SJSA1 (cell line): ENCODE results near the gene ADAM12. TPM values are rescaled to one million over a fixed set of nuclear protein-coding genes. Genes with fewer than 3 reads are reported as not detected.

ENCODE experiments used
- DNase-seq, 2 experiments: peaks; one replicate each; pipeline ENCODE4 v3.0.0-alpha.2; 2015 to 2020; ENCODE audit warnings: low spot score in 2 of 2, low read depth in 1 of 2
- H3K27ac ChIP-seq: fragments of 250-450 bp; sonication (Bioruptor Pico); 2 replicates; pipeline ENCODE4 v1.5.1; 2020; ENCODE audit warnings: mild to moderate bottlenecking, moderate library complexity
- H3K27me3 ChIP-seq: fragments of 250-450 bp; sonication (Bioruptor Pico); replicated peaks from 2 replicates; pipeline ENCODE4 v1.5.1; 2020; ENCODE audit warnings: mild to moderate bottlenecking, moderate library complexity
- H3K36me3 ChIP-seq: fragments of 250-450 bp; sonication (Bioruptor Pico); 2 replicates; pipeline ENCODE4 v1.5.1; 2020; ENCODE audit warnings: mild to moderate bottlenecking
- H3K4me1 ChIP-seq: fragments of 250-450 bp; sonication (Bioruptor Pico); replicated peaks from 2 replicates; pipeline ENCODE4 v1.6.1; 2021; ENCODE audit warnings: mild to moderate bottlenecking
- H3K4me3 ChIP-seq: fragments of 250-450 bp; sonication (Bioruptor Pico); 2 replicates; pipeline ENCODE4 v1.5.1; 2020; ENCODE audit warnings: mild to moderate bottlenecking
- H3K9me3 ChIP-seq: fragments of 250-450 bp; sonication (Bioruptor Pico); replicated peaks from 2 replicates; pipeline ENCODE4 v1.5.1; 2020; ENCODE audit warnings: mild to moderate bottlenecking
- total RNA-seq: library from RNA; depleted of rRNA; stranded (reverse); fragments of >200 nt; shearing (Covaris generic); gene quantifications from 2 replicates; pipeline ENCODE4 v1.2.3, GENCODE V29; 2014

The ADAM12 gene
- total RNA-seq, 1 experiment from 2014 or later = 3.6 TPM

GRCh38 chr10:126045861-126046260, 342.4 kb downstream of the ADAM12 start:
- no peaks in the 10 kb centered on the region for H3K4me1 ChIP-seq
- no peaks in the 10 kb centered on the region for H3K36me3 ChIP-seq
- no peaks in the 10 kb centered on the region for H3K27me3 ChIP-seq
- H3K4me3 ChIP-seq = no peak overlapping the region
- no peaks in the 10 kb centered on the region for H3K9me3 ChIP-seq
- H3K27ac ChIP-seq = no peak overlapping the region
- DNase-seq = no peak

DNA sequence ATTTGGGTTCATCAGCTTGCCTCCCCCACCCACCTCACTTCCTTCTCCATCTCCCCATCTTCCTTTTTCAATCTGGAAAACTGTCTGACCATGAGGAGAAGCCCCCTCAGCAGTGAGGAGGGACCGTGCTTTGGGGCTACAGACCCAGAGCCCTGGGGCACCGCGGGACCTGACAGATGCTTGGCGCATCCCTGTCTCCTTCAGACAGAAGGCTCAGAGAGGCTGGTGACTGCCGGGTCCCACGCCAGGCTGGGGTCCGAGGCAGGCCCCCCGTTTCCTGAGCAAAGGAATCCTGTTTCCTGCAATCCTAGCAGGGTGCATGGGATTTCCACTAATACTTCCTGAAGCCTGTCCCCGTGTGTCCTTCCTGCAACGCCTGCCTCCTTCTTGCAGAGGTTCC, 344.9 kb downstream of the ADAM12 start:
- no peak for DNase-seq
- no peak overlapping the region for H3K27ac ChIP-seq
- H3K36me3 ChIP-seq = no peaks in the 10 kb centered on the region
- H3K9me3 ChIP-seq = no peaks in the 10 kb centered on the region; the same call in 1 of the 2 replicates
- H3K4me3 ChIP-seq = no peak overlapping the region
- H3K4me1 ChIP-seq = no peaks in the 10 kb centered on the region
- H3K27me3 ChIP-seq = no peaks in the 10 kb centered on the region

- H3K4me1 ChIP-seq = no peaks in the 10 kb centered on the region
- no peak for DNase-seq
- no peak overlapping the region for H3K4me3 ChIP-seq
- no peaks in the 10 kb centered on the region; the same call in 1 of the 2 replicates for H3K9me3 ChIP-seq
- no peaks in the 10 kb centered on the region for H3K36me3 ChIP-seq
- no peak overlapping the region for H3K27ac ChIP-seq
- no peaks in the 10 kb centered on the region for H3K27me3 ChIP-seq
These were observed 345.4 kb downstream of the ADAM12 start for GRCh38 chr10:126042906-126043305.

GRCh38 chr10:126042354-126042753, 345.9 kb downstream of the ADAM12 start:
- no peaks in the 10 kb centered on the region for H3K36me3 ChIP-seq
- DNase-seq = no peak
- H3K27me3 ChIP-seq = no peaks in the 10 kb centered on the region
- H3K4me1 ChIP-seq = no peaks in the 10 kb centered on the region
- no peaks in the 10 kb centered on the region; the same call in 1 of the 2 replicates for H3K9me3 ChIP-seq
- H3K4me3 ChIP-seq = no peak overlapping the region
- H3K27ac ChIP-seq = no peak overlapping the region

- Histone ChIP-seq H3K9me3 (no peaks in the 10 kb centered on the region; the same call in 1 of the 2 replicates), H3K4me1 (no peaks in the 10 kb centered on the region), H3K36me3 (no peaks in the 10 kb centered on the region), H3K27ac (no peak overlapping the region), H3K4me3 (no peak overlapping the region), H3K27me3 (no peaks in the 10 kb centered on the region)
- DNase-seq = peak in 1 of 2 experiments; percentile 4
These were observed 346.5 kb downstream of the ADAM12 start for GRCh38 chr10:126041804-126042231.

GRCh38 chr10:126041117-126041516, 347.2 kb downstream of the ADAM12 start:
- DNase-seq = no peak
- Histone ChIP-seq H3K36me3 (no peaks in the 10 kb centered on the region), H3K4me3 (no peak overlapping the region), H3K27me3 (no peaks in the 10 kb centered on the region), H3K27ac (no peak overlapping the region), H3K4me1 (no peaks in the 10 kb centered on the region), H3K9me3 (no peaks in the 10 kb centered on the region; the same call in 1 of the 2 replicates)

GRCh38 chr10:126037946-126038345, 350.3 kb downstream of the ADAM12 start:
- DNase-seq = no peak
- Histone ChIP-seq H3K9me3 (no peaks in the 10 kb centered on the region; the same call in 1 of the 2 replicates), H3K4me3 (no peak overlapping the region), H3K36me3 (no peaks in the 10 kb centered on the region), H3K4me1 (no peaks in the 10 kb centered on the region), H3K27ac (no peak overlapping the region), H3K27me3 (no peaks in the 10 kb centered on the region)

DNA sequence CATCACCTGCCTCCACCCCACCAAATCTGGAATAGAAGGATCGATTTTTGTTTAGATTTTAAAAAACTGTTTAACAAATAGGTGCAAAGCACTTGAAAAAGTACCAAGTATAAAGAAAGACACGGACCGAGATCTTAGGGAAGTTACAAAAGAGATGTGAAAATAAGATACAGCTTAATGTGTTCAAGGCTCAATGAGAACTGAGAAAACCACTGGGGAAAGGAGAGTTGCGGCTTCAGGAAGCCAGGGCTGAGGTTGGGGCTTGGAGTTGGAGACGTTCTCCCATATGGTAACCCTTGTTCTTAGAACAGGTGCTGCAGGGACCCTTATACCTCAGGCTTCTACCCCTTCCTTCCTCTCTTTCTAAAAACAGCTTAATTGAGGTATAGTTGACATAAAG, 351.8 kb downstream of the ADAM12 start:
- no peaks in the 10 kb centered on the region for H3K36me3 ChIP-seq
- no peak for DNase-seq
- H3K9me3 ChIP-seq = no peaks in the 10 kb centered on the region; the same call in 1 of the 2 replicates

GRCh38 chr10:126034586-126034985, 353.7 kb downstream of the ADAM12 start:
- Histone ChIP-seq H3K36me3 (no peaks in the 10 kb centered on the region), H3K9me3 (no peaks in the 10 kb centered on the region; the same call in 1 of the 2 replicates), H3K27ac (no peak overlapping the region), H3K4me3 (no peak overlapping the region), H3K27me3 (no peaks in the 10 kb centered on the region), H3K4me1 (no peaks in the 10 kb centered on the region)
- DNase-seq = no peak

More for the DNA sequence above, 351.8 kb downstream of the ADAM12 start:
- Histone ChIP-seq H3K4me3 (no peak overlapping the region), H3K4me1 (no peaks in the 10 kb centered on the region), H3K27me3 (no peaks in the 10 kb centered on the region), H3K27ac (no peak overlapping the region)

- H3K4me3 ChIP-seq = no peak overlapping the region
- H3K9me3 ChIP-seq = peaks cover 6% of the 10 kb centered on the region
- no peak overlapping the region for H3K27ac ChIP-seq
- 0 out of 2 replicates have a peak, but pooled peaks cover 3% of the 10 kb centered on the region for H3K27me3 ChIP-seq
- no peak for DNase-seq
- H3K36me3 ChIP-seq = no peaks in the 10 kb centered on the region
- H3K4me1 ChIP-seq = no peaks in the 10 kb centered on the region
These were observed 358.3 kb downstream of the ADAM12 start for GRCh38 chr10:126029999-126030398.

GRCh38 chr10:126027692-126028091, 360.6 kb downstream of the ADAM12 start:
- H3K36me3 ChIP-seq = no peaks in the 10 kb centered on the region

GRCh38 chr10:126022841-126023240, 365.4 kb downstream of the ADAM12 start:
- H3K4me3 ChIP-seq = no peak overlapping the region
- no peak for DNase-seq
- peaks cover 2% of the 10 kb centered on the region; the same call in 1 of the 2 replicates for H3K9me3 ChIP-seq
- no peaks in the 10 kb centered on the region for H3K36me3 ChIP-seq
- H3K27me3 ChIP-seq = 0 out of 2 replicates have a peak, but pooled peaks cover 3% of the 10 kb centered on the region
- H3K27ac ChIP-seq = no peak overlapping the region
- H3K4me1 ChIP-seq = peaks cover 10% of the 10 kb centered on the region

More at GRCh38 chr10:126027692-126028091, 360.6 kb downstream of the ADAM12 start:
- H3K9me3 ChIP-seq = peaks cover 6% of the 10 kb centered on the region
- H3K27ac ChIP-seq = no peak overlapping the region
- H3K4me3 ChIP-seq = no peak overlapping the region
- no peak for DNase-seq
- H3K4me1 ChIP-seq = no peaks in the 10 kb centered on the region
- H3K27me3 ChIP-seq = 0 out of 2 replicates have a peak, but pooled peaks cover 3% of the 10 kb centered on the region

- no peak overlapping the region for H3K27ac ChIP-seq
- H3K4me3 ChIP-seq = no peak overlapping the region
- H3K4me1 ChIP-seq = peaks cover 15% of the 10 kb centered on the region
- no peaks in the 10 kb centered on the region for H3K36me3 ChIP-seq
- H3K9me3 ChIP-seq = peaks cover under 1% of the 10 kb centered on the region; the same call in 1 of the 2 replicates
- no peak for DNase-seq
- H3K27me3 ChIP-seq = 0 out of 2 replicates have a peak, but pooled peaks cover 3% of the 10 kb centered on the region
These were observed 366.3 kb downstream of the ADAM12 start for GRCh38 chr10:126021833-126022500.

GRCh38 chr10:126017961-126018560, 370.2 kb downstream of the ADAM12 start:
- H3K9me3 ChIP-seq = no peaks in the 10 kb centered on the region
- H3K27ac ChIP-seq = peak overlapping the region; percentile 4; the same call in 1 of the 2 replicates
- peaks cover 32% of the 10 kb centered on the region for H3K4me1 ChIP-seq
- no peak overlapping the region for H3K4me3 ChIP-seq
- no peaks in the 10 kb centered on the region for H3K27me3 ChIP-seq
- H3K36me3 ChIP-seq = no peaks in the 10 kb centered on the region
- DNase-seq = peak; percentile 61 to 79
